Stimulated activated CD4-positive, alpha-beta T cell treated with anti-CD3 and anti-CD28 coated beads, Interleukin-2, amount 100 ng/mL, for 48 hours (primary cell): ENCODE results near the gene CPNE5.

ENCODE experiments used
- DNase-seq, 2 donors: peaks; one replicate each; pipeline ENCODE4 v3.0.0-alpha.2; 2020

Gene CPNE5

DNA sequence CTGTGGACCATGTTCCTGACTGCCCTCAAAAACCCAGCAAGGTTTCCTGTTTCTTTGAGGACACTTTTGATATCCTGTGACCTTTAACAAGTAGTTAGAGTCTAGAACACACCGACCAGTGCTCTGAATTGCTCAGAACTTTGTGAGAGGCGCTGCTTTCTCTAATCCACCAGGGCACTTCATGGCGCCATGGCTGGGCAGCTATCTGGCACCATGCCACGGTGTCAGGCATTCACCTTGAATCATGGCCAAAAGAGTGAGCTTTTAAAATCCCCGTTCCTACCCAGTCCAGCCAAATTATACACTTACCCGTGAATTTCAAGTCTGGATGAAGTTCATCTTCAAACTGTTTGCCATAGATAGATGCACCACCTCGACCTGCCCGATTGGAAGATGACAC, 17.0 kb upstream of the CPNE5 start:
- no peak for DNase-seq

DNA sequence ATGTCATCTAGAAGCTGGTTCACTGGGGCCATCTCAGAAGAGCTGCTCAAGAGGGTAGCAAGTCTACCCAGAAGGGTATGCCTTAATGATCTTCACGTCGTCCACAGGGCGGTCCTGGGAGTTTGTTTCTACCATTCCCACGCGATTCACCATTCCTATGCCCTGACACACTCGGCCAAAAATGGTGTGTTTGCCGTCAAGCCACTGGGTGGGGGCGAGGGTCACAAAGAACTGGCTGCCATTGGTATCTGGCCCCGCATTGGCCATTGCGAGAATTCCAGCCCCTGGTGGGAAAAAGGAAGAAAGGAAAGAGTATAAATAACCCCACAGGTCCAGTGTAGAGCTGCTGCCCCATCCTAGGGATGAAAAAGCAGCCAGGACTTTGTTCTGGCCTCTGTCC, 16.5 kb upstream of the CPNE5 start:
- DNase-seq, result no peak

DNA sequence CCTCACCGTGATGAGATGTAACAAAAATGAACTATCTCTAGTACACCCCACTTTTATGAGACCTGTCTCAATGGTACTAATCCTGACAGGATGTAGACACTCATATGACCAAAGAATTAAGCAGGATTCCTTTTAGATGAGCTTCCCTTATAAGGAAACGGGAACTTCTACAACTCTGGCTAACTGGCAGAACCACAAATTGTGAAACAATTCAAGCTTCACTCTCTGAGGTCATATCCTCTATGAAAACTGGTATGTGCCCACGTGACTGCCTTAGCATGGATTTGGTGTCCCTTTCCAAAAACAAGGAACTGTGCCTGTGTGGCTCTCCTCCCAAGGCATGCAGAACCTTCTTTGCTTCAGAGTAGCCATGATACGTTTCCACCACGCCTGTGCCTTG, 14.1 kb upstream of the CPNE5 start:
- DNase-seq, result no peak

DNA sequence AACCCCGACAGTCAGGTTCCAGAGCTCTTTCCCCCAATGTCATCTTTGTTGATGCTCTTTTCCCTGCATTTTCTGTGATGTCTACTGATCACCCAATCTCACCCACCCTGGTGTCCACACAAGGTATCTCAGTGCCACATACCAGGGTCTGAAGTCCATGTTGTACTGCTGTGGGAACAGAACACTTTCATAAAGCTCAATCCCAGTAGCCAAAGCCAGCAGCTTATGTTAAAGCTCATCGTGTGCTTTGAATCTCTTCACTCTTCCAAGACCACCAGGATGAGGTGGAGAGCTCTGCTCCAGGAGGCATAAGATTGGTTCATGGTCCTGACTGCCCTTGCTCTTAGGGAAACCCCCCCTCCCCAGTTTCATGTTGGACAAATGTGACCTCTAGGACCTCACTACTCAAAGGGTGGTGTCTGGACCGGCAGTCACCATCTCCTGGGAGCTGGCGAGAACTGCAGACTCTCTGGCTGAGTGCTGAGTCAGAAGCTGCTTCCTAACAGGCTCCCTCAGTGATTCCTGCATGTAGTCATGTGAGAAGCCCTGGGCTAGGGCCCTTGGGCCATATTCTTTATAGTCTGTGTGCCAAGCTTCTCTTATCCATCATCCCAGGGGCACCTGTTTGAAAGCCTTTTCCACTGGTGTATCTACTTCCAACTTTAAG, 13.4 kb upstream of the CPNE5 start:
- no peak for DNase-seq

DNA sequence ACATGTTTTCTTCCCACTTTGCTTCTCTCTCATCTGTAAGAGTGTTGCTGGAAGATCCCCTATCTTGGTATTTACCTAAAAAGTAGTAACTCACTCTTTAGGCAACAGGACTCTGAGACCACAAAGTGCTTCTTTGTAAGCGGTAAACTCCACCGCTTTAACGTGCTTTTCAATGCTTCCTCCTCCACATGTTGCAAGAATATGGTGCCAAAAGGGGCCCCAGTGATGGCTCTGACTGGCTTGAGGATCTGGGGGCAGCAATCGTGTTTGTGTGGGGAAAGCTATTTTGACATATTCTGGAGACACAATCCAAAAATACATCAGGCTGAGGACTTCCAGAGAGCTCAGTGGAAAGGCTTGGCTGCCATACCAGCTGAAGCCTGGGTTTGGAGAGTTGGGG, 12.4 kb upstream of the CPNE5 start:
- no peak for DNase-seq

DNA sequence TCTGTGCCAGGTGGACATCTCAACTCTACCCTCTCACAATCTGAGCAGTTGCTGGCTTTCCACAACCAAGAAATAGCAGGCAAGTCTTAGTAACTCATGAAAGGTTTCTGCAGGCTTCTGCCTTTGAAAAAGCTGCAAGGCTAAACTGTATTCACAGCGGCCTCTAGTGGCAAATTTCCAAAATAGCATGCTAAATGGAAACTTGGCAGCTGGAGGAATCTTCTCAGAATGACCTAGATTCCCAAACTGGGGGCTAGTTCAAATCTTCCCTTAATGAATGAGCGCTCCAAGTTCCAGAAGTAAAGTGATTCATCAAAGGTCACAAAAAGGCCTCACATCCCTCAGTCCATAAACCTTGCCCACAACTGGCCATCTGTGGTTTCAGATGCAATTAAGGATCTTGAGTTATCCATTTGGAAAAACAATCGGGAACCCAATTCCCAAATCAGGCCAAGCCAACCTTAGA, 11.9 kb upstream of the CPNE5 start:
- DNase-seq, result peak in 1 of 2 donors; percentile 35

DNA sequence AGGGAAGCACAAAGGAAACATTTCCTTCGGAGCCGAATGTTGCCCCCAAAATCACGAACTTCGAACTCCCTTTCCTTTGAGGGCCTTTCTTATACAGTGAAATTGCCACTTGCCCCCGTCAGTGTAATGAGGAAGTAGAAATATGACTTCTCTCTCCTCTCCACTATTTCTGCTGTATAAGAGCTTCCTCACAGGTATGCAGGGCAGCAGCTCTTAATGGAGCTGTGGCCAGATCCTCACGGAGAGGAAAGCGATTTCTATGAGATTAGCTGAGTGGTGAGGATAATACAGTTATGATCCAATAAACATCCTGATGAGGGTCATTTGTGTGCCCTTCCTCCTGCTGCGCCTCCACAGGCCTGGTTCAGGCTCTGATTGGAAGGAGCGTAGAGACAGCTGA, 10.8 kb upstream of the CPNE5 start:
- no peak for DNase-seq

DNA sequence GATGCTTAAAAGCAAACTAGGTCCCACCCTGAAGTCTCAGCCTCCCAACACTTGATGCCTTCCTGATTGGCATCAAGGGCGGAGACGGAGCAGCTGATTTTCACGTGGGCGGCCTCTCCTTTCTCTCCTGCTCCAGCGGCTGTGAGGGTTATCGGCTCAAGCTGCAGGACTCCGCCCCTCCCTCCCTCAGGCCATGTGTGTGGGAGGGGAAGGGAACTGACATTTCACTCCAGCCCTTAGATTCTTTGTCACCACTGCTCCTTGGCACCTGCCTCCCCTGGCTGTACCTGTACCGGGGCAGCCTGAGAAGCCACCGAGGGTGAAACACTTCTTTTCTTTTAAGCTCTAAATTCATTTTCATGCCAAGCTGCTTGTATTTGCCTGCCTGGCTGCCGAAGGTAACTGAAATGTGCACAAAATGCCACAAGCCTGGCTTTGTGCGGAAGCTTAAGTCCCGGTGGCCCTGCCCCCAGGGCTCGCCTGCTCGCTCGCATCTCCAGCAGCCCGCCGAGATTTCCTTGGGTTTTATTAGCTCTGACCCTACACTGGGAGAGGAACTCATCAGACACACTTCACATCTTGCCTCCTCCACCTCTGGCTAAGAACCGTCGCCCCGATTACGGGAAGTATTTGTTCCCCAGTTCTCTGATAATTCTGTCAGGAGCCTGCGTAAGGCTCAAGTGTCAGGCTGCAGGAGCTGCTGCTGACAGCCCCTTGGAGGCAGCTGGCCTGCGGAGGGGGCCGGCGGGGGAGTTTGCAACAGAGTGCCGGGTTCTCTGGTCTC, 9.6 kb upstream of the CPNE5 start:
- DNase-seq, result no peak

DNA sequence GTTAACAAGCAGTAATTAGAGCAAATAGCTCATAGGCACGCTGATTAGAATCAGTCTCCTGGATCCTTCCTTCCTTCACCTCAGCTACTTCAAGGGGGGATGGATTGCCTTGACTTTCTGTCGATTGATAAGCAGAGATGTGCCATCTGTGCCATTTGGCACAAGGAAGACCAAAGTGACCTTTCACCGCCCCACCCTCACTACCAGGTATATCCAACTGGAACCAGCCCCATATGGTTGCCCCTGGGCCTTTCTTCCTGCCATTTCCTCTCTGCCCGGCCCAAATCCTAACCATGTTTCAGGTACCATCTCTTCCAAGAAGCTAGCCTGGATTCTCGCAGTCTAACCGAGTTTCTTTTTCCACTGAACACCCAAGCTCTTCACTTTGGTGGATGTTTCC, 8.7 kb upstream of the CPNE5 start:
- DNase-seq, result no peak

DNA sequence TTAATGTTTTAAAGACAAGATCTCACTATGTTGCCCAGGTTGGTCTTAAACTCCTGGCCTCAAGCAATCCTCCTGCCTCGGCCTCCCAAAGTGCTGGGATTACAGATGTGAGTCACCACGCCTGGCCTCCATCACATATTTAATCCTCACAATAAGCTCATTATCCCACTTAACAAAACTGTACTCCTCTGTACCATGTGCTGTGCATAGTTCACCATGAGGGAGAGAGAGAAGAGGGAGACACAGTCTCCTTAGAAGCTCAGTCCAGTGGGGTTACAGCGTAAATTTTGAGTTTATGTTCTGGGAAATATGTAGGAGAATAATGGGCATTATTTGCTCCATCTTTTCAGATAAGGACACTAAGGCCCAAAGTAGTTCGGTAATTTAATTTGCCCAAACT, 7.9 kb upstream of the CPNE5 start:
- DNase-seq, result no peak

DNA sequence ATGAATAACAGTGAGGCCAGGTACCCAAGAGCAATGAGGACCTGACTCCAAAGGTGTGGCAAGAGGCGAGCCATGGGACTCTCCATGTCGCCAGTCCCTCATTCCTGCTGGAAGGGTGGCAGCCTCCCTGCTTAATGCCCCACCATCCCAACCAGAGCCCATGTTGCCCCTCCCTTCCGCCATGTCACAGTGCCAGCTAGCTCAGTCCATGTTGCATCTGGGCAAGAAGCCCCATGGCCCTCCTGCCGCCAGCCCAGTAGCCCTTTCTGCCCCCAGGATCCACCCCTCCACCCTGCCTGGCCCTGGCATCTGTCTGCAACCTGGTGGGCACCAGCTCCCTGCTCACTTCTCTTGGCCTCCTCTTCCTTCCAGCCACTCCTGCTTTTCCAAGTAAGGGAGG, 6.0 kb upstream of the CPNE5 start:
- DNase-seq, result no peak

DNA sequence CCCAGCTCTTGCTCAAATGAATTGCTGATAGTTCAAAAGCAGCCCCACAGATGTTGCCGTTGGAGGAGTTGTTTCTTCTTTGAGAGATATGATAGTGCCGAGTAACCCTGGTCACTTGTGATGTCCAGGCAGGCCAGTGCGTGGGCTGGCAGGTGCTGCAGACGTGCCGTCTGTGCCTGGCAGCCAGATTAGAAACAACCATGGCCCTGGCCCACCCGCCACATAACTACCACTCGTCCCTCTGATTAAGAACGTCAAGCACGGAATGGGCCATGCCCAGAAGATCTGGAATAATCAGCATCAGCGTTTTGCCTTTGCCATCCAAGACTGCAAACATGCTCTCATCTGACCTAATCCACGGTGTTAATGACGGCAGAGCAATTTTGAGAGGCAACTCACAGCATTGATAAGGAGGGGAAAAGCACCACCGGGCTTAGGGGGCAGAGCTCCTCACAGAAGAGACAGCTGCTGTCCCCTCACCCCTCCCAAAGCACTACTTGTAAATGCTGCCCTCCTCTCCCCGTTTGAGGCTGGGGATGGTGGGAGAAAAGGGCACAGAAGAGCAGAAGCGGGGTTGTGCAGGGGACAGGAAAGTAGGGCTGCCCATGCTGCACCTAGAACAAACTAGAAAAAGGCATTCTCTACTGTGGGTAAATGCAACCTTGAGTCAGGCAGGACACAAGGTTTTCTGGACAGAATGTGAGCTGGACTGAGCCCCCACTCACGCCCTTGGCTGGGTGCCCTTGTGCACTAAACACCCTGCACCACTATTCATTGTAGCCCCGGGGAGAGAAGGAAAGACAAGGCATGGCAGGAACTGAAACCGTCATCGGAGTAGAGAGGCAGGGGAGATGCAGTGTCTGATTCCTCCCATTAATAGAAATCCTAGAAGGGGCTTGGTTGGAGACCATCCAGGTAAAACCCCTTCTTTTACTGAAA, 5.3 kb upstream of the CPNE5 start:
- DNase-seq, result no peak

DNA sequence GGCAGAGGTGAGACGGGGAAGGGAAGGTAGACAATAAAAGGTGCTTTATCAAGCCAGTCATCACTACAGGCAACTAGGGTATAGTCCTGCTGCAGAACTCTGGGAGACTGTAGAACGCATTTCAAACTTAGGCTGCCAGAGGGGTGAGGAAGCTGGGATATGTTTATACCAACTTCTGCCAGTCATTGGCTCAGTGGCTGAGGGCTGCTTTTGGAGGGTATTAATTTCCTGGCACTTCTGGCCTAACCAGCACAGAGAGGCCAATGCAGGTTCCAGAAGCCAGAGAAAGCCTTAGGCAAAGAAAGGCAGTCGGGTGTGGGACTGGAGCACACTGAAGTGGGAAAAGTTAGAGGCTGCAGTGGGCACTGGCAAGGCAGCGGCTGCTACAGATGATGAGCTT, 3.9 kb upstream of the CPNE5 start:
- DNase-seq, result no peak

DNA sequence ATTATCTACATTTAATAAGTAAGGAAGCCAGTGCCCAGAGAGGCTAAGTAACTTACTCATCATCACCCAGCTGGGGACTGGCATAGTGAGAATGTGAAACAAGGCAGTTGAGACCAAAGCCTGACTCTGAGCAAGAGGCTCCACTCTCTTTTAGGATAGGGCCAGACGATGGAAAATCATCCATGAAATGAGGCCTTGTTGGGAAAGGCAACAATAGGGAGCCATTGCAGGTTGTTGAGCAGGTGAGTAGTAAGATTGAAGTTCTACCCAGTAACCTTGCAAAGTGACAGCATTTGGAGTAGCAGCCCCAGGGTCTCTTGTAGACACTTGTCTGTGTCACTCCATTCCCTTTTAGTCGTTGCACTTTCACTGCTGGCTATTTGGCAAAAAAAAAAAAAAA, 2.5 kb upstream of the CPNE5 start:
- no peak for DNase-seq

DNA sequence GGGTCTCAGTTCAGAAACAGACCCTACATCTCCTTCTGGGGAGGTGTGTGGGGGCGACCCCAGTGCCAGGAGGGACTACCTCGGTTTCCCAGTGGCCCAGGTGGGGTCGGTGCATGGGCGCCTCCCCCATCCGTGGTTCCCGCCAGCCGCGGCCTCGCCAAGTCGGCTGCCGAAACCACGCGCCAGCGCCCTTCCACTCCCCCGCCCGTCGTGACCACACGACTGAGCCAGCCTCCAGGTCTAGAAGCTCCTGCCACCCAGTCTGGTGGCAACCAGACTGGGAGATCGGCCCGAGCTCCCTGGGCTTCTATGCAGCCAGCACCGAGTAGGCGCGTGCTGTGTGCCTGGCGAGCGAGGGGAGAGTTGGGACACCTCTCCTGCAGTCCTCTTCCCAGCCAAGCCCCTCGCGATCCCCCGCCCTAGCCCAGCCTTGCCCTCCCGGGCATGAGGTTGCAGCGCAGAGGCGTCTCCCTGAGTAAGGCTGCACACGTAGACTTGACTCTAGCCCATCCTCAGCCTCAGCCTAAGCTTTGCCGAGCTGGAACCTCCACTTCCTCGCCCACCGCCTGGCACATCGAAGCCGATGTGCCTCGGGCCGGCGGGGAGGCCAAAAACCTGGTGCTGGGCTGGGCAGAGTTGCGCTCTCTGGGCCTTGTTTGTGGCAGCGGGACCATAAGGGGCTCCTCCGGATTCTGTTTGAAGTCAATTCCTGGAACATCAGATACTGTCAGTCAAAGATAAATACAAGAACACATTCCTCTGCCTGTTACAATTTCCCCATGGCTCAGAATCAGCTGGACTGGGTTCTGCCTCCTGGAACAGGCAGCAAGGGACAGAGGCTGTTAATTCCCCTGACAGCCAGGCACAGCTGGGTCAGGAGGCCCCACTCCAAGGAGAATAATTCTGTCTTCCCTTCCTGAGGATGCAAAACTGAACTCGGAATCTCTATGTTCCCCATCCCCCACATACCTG, 1.5 kb upstream of the CPNE5 start:
- peak; percentile 13 to 18 for DNase-seq

DNA sequence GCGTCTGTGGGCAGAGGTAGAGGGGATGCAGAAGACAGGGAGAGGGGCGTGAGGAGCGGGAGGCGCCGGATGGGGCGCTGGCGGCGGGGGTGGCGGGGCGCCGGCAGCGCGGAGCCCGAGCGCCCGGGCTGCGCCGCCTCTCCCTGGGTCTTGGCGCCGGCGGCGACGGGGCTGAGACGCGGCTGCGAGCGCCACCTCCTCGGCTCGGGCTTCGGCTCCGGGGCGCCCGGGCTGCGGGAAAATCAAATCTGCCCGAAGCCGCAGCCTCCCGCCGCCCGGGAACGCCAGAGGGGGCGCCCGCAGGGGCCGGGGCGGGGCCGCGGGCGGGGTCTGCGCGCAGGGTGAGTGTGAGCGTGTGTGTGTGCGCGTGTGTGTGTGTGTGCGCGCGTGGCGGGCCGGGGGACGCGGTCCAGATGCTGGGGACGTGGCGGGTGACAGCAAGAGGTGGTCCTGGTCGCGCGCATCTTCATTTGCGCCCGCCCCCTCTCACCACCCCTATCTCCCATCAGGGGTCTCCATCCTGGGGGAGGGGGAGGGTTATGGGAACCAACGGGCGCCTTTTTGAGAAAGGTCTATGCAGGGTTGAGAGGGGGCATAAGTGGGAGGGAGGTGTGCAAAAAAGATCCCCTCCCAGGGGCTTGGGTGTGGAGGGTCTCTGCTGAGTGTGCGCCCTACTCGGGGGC, 646 bp upstream of the CPNE5 start:
- peak; percentile 11 to 39 for DNase-seq

DNA sequence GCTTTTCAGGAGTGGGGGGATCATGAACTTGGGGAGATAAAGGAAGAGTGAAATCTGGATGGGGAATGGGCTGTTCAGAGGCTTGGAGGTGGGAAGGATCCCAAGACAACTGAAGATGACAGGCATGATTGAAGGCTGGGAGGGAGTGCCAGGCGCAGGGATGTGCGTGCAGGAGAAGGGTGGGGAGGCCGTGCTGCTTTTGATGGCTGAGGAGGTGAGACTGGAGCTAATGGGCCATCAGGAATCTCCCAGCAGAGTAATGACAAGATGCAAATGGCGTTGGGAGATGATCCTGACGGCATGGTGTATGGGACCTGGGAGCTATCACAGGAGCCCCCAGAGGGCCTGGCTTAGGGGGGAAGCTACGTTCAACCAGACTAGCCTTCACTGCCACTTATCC, 1.6 kb downstream of the CPNE5 start:
- no peak for DNase-seq

DNA sequence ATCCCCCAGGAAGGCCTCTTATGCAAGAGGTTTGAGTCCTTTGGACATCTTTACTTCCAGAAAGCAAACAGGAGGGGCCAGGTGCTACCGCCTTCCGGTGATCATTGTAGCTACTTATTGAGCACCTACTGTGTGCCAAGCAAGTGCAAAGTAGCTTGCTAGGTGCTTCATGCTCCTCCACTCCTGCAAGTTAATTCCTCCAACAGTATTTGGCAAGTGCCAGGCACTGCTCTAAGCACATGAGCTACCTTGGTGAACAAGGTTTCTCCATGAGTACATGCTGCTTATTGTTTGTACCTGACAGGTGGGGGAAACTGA, 2.3 kb downstream of the CPNE5 start:
- no peak for DNase-seq

DNA sequence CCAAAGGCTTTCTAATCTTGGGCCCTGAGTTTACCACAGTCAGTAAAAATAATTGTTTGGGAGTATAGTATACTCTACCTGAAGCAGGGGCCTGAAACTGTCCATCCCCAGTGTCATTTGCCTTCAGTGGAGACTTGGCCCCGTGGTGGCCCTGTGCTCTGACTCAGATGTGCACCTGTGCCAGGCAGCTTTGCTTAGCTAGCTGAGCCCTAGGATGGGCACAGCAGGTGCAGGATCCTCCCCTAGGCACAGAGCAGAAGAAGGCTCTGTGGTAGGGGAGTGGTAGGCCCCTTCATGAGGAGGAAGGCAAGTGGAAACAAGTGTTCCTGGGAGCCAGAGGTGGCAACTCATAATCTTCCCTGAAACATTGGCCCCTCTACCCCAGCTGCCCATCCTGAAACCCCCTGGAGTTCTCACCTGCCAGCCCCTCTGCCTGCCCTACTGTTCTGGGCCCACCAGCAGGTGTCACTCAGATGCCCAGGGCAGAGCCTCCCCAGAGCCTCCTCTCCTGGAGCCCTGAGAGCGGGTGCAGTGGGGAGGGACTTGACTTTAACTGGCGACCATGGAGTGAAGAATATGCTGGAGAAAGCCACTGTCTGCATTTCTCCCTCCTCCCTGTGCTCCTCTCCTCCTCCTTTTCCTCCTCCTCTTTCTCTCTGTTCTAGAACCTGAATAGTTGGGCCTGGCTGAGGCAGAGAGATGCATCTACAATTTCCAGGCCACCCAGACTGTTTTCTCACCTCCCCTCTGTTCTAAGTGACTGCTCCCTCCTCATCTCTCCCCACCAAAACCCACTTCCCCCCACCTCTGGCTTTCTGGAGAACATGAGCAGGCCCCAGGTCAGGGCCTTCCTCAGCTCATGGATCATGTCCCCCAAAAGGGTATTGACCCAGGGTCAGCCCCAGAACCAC, 2.9 kb downstream of the CPNE5 start:
- DNase-seq, result no peak

DNA sequence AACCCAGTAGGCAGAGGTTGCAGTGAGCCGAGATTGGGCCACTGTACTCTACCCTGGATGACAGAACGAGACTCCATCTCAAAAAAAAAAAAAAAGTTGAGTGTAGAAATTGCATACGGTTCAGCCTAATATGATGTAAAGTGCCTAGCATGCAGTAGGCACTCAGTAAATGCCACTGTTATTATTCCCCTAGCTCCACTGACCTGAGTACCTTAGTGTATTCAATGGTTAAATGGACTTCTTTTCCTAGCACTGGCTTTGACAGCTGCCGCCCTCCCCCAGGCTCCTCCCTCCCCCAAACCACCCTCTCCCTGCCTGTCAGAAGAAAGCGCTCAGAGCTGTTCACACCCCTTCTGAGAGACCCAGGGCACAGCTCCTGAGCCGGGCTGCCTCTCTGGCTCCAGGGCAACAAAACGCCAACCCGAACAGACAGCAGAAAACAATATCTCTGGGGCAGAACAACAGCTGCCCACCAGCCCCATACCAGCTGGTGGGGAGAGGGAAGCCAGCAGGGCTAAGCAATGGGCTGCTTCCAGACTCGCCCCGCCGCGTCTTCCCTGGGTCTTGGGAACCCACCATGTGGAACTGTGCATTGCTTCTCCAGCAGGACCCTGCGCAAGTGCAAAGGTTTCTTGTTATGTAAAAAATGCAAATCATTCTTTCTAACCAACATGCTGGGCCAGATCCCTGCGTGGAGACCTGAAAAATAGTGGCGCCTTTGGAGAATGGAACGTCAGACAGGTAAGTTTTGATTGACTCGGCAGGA, 4.5 kb downstream of the CPNE5 start:
- no peak for DNase-seq
